ENCODE data around the gene IDI2. TPM values are rescaled to one million over a fixed set of nuclear protein-coding genes. Genes with fewer than 3 reads are reported as not detected.

Gene IDI2
- total RNA-seq, 2 experiments from 2014 or later: not detected

- no peaks in the 10 kb centered on the region for H3K4me1 Mint-ChIP-seq (ENCODE audit: low read depth)
- Histone ChIP-seq H3K27ac (ENCODE audit: low read depth in 1 of 2, low read length in 2 of 2) (no peak overlapping the region), H3K9me3 (ENCODE audit: control insufficient read depth in 1 of 2, insufficient read depth in 1 of 2, low read length in 2 of 2) (peaks cover 0 to 4% of the 10 kb centered on the region in 2 experiments), H3K4me1 (ENCODE audit: insufficient read depth, low read length) (no peaks in the 10 kb centered on the region), H3K4me3 (ENCODE audit: low read length) (no peak overlapping the region), H3K27me3 (ENCODE audit: control insufficient read depth in 1 of 2, insufficient read depth in 2 of 2, low read length in 2 of 2) (no peaks in the 10 kb centered on the region), H3K36me3 (ENCODE audit: insufficient read depth, low read length) (peaks cover 97% of the 10 kb centered on the region)
- ATAC-seq (ENCODE audit: poor library complexity) (no peak), DNase-seq (no peak)
- no peak overlapping the region for H3K27ac Mint-ChIP-seq
- no peak overlapping the region for H3K4me3 Mint-ChIP-seq
- peaks cover 6% of the 10 kb centered on the region for H3K9me3 Mint-ChIP-seq
- CTCF ChIA-PET: no interaction called here
- intact Hi-C loops (cut with DNase I, micrococcal nuclease): no loop called here
- no peaks in the 10 kb centered on the region for H3K27me3 Mint-ChIP-seq
- POLR2A ChIA-PET: no interaction called here
- no peak for TF ChIP-seq CTCF (IDR thresholded peaks at IDR 0.05)
- peaks cover 91% of the 10 kb centered on the region for H3K36me3 Mint-ChIP-seq (ENCODE audit: low read depth)
Observed at GRCh38 chr10:1007583-1007982, 18.1 kb downstream of the IDI2 start.

GRCh38 chr10:1006573-1006972 is 19.1 kb downstream of the IDI2 start:
- no peak for TF ChIP-seq CTCF (IDR thresholded peaks at IDR 0.05)
- ChIA-PET POLR2A (no interaction called here), CTCF (no interaction called here)
- Mint-ChIP-seq H3K36me3 (ENCODE audit: low read depth) (peaks cover 91% of the 10 kb centered on the region), H3K9me3 (peaks cover 10% of the 10 kb centered on the region), H3K27ac (no peak overlapping the region), H3K4me3 (no peak overlapping the region), H3K4me1 (ENCODE audit: low read depth) (no peaks in the 10 kb centered on the region), H3K27me3 (no peaks in the 10 kb centered on the region)
- DNase-seq: no peak
- intact Hi-C loops (cut with DNase I, micrococcal nuclease): no loop called here
- Histone ChIP-seq H3K27me3 (ENCODE audit: control insufficient read depth in 1 of 2, insufficient read depth in 2 of 2, low read length in 2 of 2) (no peaks in the 10 kb centered on the region), H3K9me3 (ENCODE audit: control insufficient read depth in 1 of 2, insufficient read depth in 1 of 2, low read length in 2 of 2) (peaks cover 6 to 13% of the 10 kb centered on the region in 2 experiments), H3K4me1 (ENCODE audit: insufficient read depth, low read length) (no peaks in the 10 kb centered on the region), H3K27ac (ENCODE audit: low read depth in 1 of 2, low read length in 2 of 2) (no peak overlapping the region), H3K4me3 (ENCODE audit: low read length) (no peak overlapping the region), H3K36me3 (ENCODE audit: insufficient read depth, low read length) (peaks cover 97% of the 10 kb centered on the region)
- ATAC-seq (ENCODE audit: poor library complexity): no peak

- H3K36me3 ChIP-seq (ENCODE audit: insufficient read depth, low read length): peaks cover 98% of the 10 kb centered on the region
- Mint-ChIP-seq H3K9me3 (peaks cover 10% of the 10 kb centered on the region), H3K4me3 (no peak overlapping the region), H3K27me3 (no peaks in the 10 kb centered on the region), H3K36me3 (ENCODE audit: low read depth) (peaks cover 96% of the 10 kb centered on the region), H3K27ac (no peak overlapping the region), H3K4me1 (ENCODE audit: low read depth) (no peaks in the 10 kb centered on the region)
- H3K27me3 ChIP-seq (ENCODE audit: control insufficient read depth in 1 of 2, insufficient read depth in 2 of 2, low read length in 2 of 2): no peaks in the 10 kb centered on the region
- ATAC-seq (ENCODE audit: poor library complexity) (no peak), DNase-seq (no peak)
- intact Hi-C loops (cut with DNase I, micrococcal nuclease): no loop called here
- ChIA-PET POLR2A (interaction anchor here (0.8 to 1.4 kb wide), 2 partner anchors 45 to 59 kb away, joined by 3 read pairs; partner anchors contain the start of gene IDI1), CTCF (no interaction called here)
- no peak overlapping the region for H3K4me3 ChIP-seq (ENCODE audit: low read length)
- no peak for TF ChIP-seq CTCF (IDR thresholded peaks at IDR 0.05)
- no peak overlapping the region for H3K27ac ChIP-seq (ENCODE audit: low read depth in 1 of 2, low read length in 2 of 2)
- H3K9me3 ChIP-seq (ENCODE audit: control insufficient read depth in 1 of 2, insufficient read depth in 1 of 2, low read length in 2 of 2): peaks cover 6 to 13% of the 10 kb centered on the region in 2 experiments
- H3K4me1 ChIP-seq (ENCODE audit: insufficient read depth, low read length): no peaks in the 10 kb centered on the region
Observed at GRCh38 chr10:1003884-1004670, 21.6 kb downstream of the IDI2 start.

Data from CD4-positive, alpha-beta T cell (primary cell).